ENCODE measurements around the gene CWC22.
"Not testable (repeated sequence)": the region's sequence is repeated elsewhere in the genome, so short reads cannot be mapped to it uniquely, and the experiment has no call there.

Gene CWC22

GRCh38 chr2:180002198-180002770, 4.8 kb downstream of the CWC22 start:
- DNase-seq: no peak

- DNase-seq: no peak
These were observed 5.4 kb downstream of the CWC22 start for GRCh38 chr2:180001726-180002125.

- no peak for DNase-seq
These were observed 6.7 kb downstream of the CWC22 start for GRCh38 chr2:180000434-180000833.

DNA sequence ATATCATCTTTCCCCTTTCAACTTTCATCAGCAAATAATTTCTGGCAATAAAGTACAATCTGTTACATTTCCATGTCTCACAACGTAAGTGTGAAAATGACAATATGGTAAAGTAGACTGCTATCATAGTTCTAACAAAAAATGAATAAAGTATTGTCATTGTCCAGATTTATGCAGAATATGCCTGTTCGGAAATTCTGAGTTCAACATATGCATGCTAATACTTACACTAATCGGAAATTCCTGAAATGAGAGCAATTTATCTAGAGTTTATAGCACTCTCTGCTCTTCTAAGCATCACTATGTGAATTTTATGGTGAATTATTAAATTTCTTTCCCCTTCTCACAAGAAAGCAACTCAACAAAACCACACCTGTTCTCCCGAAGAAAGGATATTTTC, 8.1 kb downstream of the CWC22 start:
- DNase-seq: no peak

DNA sequence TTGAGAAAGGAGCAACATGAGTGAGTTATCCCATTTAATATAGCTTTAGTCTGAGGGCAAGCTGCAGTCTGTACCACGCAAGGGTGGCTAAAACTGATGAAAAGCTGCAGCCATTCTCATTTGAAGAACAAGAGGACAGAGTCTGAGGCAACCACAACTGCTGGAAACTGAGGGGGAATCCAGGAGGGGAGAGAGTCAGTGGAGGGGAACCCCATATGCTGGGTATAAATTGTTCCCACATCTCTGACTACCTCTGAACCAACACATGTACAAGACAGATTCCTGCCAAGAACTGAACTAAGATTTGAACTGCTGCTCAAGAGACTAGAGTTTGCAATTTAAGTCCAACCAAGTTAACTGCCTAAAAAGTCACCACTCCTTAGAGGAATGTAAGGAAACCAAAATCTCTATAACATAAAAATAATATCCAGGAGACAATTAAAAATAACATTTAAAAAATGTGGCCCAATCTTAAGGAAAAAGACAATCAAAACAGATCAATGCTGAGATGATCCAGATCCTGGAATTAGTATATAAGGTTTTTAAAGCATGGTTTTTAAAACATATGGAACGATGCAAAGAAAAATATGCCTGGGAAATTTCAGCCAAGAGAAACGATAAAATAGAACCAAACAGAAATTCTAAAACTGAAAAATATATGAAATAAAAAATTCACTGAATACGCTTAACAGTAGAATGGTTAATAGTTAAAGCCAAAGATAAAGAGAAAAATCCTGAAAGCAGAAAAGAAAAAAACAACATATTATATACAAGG, 11.2 kb downstream of the CWC22 start:
- no peak for DNase-seq

GRCh38 chr2:179991344-179991743, 15.8 kb downstream of the CWC22 start:
- DNase-seq: no peak

GRCh38 chr2:179990676-179991317, 16.3 kb downstream of the CWC22 start:
- DNase-seq: no peak

DNA sequence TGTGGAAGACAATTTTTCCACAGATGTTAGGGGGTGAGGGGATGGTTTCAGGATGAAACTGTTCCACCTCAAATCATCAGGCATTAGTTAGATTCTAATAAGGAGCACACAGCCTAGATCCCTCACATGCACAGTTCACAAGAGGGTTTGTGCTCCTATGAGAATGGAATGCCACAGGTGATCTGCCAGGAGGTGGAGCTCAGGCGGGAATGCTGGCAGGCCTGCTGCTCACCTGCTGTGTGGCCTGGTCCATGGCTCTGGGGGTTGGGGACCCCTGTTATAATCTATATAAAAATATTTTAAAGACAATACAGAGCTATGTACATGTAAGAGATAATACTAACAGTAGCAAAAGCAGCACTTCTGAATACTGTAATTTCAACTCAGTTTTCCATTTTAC, 19.2 kb downstream of the CWC22 start:
- no peak for DNase-seq

DNA sequence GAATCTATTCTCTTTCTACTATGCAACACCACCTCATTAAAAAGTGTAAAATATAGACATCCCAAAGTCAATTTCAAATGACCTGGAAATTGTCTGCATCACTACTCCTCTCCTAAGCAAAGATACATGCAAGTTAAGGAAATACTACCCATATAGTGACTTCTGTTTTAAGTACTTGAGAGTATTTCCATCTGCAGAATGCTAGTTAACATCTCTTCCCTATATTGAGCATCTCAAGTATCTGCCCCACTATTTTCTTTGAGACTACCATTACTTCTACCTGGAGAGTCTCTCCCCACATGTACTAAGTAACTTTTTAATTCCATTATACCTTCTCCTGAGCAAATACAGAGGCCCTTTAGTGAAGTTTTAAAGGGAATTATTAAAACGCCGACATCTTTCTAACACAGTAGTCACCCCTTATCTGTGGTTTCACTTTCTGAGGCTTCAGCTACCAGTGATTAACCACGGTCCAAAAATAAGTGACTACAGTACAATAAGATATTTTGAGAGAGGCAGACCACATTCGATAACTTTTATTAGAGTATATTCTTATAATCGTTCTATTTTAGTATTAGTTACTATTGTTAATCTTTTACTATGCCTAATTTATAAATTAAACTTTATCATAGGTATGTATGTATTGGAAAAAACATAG, 21.8 kb downstream of the CWC22 start:
- no peak for DNase-seq

DNA sequence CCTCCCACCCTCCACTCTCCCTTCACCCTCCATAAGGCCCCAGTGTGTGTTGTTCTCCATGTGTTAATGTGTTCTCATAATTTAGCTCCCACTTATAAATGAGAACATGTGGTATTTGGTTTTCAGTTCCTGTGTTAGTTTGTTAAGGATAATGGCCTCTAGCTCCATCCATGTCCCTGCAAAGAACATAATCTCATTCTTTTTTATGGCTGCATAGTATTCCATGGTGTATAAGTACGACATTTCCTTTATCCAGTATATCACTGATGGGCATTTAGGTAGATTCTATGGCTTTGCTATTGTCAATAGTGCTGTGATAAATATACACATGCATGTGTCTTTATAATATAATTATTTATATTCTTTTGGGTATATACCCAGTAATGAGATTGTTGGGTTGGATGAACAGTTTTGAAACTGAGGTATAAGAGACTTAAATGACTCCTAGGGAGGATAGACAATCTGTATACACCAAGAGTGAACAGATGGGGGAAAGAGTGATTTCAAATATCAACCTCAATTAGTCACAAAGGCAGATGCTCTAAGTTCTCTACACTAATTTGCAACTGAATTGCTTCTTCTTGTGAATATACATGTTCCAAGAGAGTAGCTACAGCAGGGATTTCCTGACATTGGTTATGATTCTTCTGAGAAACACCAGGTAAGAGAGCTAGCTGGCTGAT, 23.7 kb downstream of the CWC22 start:
- no peak for DNase-seq

GRCh38 chr2:179981085-179981484, 26.0 kb downstream of the CWC22 start:
- DNase-seq: no peak

GRCh38 chr2:179974761-179975160, 32.3 kb downstream of the CWC22 start:
- no peak for DNase-seq

GRCh38 chr2:179966778-179967394, 40.2 kb downstream of the CWC22 start:
- no peak for DNase-seq

DNA sequence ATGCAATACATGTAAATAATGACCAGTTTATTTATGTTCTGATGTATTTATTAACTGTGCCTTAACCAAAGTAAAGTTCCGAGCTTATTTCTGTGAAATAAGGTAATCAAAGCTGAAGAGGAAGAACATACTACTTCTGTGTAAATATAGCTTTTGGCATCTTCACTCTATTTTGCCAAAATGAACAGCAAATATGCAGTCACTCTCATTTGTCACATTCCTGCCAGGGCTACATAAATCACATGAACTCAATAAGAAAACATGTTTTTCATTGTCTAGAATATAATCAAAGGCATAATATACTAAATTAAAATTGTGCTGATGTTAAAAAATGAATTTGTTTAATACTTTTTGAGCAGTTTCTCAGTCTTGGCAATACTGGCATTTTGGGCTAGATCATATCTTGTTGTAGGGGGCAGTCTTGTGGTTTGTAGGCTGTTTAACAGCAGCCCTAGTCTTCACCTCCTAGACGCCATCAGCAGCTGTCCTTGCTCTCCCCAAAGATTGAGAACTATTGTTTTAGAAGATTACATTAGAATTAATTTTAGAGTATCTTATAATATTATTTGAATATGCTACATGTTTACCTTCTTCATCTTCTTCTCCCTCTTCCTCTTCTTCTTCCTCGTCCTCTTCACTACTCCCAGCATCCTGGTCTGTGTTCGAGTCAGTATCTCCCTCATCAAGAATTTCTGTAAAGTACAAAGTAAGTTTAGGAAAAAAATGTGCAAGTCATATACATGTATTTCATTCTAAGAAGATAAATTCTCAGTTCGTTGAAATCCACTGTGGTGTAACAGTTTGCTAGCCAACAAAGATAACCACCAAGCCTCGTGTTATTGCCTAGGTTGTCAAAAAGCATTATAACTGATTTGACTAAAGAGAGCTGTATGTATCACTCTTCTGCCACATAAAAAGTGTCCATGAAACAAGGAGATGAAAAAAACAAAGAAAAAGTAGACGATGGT, 41.5 kb downstream of the CWC22 start:
- DNase-seq: no peak

GRCh38 chr2:179963626-179964025, 43.5 kb downstream of the CWC22 start:
- no peak for DNase-seq

- DNase-seq: not testable (repeated sequence)
These were observed 48.8 kb downstream of the CWC22 start for GRCh38 chr2:179958251-179958650.

DNA sequence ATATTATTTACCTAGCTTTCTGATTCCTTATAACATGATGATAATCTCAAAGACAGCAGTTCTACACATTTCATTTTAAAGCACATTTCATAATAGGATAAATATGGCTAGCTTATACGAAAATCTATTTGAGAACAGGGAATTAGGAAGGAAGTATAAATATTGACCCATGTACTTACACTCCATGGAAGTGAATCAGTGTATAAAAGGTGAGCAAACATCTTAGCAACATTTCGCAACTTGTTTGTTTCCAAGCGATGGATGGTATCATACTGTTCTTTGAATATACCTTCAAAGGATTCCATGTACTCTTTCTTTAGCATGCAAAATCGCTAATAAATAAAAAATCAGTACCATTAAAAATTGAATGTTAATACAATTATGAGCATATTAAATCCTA, 53.1 kb downstream of the CWC22 start:
- DNase-seq: no peak

DNA sequence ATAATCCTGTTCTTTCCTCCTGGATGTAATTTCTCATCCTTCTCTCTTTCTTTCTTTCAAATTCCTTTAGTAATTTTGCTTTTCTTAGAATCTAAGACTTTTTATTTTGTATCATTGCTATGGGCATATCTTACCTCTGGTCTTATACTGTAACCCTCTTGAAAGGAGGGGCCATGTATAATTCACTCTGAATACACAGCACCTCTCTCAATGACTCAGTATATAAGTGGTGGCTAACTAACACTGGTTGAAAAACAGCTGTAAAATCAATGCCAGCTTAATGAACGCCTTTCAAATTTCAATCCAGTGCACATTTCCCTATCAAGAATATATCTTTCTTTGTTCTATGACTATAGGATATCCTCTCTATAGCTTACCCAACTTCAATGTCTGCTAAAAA, 53.7 kb downstream of the CWC22 start:
- DNase-seq: no peak

DNA sequence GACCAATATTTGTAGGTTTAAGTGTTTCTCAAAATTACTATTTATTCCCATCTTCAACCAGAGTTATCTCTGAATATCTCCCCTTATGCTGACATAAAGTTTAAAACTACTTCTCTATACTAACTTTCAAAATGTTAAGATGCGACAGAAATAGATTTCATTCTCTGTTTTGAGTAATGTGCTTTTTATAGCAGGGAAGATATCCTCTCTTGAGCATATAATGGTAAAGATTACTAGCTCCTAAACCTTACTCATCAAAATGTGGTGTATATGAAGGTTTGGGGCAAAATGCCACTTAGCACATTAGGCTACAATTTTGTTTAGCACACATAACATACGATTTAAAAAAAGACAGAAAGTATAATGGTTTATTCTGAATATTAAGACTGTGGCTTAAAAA, 54.4 kb downstream of the CWC22 start:
- no peak for DNase-seq

DNA sequence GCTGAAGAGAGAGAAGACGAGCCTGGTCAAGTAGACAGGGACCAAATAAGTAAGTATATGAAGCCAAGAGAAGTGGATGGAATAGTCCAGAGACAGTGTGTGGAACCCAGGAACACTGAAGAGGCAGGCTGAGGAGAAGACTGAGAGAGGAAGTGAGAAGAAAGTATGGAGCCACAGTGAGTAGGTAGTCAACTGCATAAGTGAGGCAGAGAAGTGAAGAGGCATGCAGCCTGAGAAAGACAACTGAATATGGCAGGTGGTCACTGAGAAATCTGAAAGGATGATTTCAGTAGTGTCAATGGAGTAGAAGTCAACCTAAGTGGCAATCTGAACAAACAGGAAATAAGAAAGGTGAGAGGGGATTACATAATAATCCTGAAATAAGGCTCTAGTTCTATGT, 55.4 kb downstream of the CWC22 start:
- DNase-seq: no peak

DNA sequence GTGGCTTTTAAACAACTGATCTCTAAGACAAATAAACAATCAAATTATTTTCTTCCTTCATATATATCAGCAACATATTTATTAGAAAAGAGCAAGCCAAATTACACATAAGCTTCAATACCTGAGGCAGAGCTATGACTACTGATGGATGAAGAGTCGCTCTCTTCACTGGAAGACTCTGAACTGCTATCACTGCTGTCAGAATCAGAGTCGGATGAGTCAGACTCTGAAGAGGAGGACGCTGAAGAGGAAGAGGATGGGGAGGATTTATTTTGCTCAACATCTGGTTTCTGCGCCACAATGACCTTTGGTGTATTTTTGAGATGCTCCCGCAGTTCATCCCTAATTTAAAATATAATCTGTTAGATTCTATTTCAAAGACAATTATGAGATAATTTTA, 56.7 kb downstream of the CWC22 start:
- no peak for DNase-seq

GRCh38 chr2:179949438-179949837, 57.7 kb downstream of the CWC22 start:
- no peak for DNase-seq

All from NCI-H524 treated with DMSO at 0.1 percent for 48 hours (cell line).